Measurements from ENCODE around the gene CASQ1. TPM values are rescaled to one million over a fixed set of nuclear protein-coding genes. Genes with fewer than 3 reads are reported as not detected.

CASQ1 gene
- total RNA-seq, 1 donor, result not detected

DNA sequence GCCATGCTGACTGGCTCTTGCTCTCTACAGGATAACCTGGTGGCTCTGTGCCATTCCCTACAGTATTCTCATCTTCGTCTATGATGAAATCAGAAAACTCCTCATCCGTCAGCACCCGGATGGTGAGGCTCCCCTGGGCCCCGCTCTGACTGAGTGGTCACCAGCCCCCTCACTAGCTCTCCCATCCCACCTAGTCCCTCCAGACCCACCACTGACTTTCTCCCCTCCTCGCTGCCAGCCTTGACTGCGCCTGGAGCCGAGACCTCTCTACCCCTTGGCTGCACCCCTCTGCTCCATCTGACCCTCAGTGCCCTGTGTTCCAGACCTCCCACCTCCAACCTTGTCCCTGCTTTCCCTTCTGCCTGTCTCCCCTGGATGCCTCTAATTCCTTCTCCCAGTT, 4.1 kb upstream of the CASQ1 start:
- Histone ChIP-seq H3K27me3 (ENCODE audit: insufficient read depth, low read length) (no peaks in the 10 kb centered on the region), H3K4me1 (ENCODE audit: insufficient read depth, low read length) (no peaks in the 10 kb centered on the region)

DNA sequence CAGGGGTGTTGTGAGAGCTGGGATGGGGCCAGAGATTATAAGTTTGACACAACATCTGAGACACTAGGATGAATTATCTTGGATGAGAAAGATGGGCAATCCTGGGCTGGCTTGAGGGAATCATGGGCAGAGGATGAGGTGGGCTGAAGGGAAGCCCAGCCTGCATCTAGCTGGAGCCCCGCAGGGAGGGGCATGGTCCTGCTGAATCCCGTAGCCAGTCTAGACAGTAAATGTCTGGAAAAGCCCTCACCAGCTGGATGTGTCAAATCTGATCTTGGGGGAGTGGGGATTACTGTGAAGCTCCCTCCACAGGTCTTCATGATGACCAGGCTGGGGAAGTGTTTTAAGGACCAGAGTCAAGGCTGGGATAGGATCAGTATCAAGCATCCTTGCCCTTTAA, 3.6 kb upstream of the CASQ1 start:
- Histone ChIP-seq H3K4me1 (ENCODE audit: insufficient read depth, low read length) (no peaks in the 10 kb centered on the region), H3K4me3 (ENCODE audit: low read length) (no peak overlapping the region), H3K9me3 (ENCODE audit: low read depth, low read length) (no peaks in the 10 kb centered on the region), H3K27me3 (ENCODE audit: insufficient read depth, low read length) (no peaks in the 10 kb centered on the region)

More for the DNA sequence above, 4.1 kb upstream of the CASQ1 start:
- no peaks in the 10 kb centered on the region for H3K9me3 ChIP-seq (ENCODE audit: low read depth, low read length)
- no peak overlapping the region for H3K4me3 ChIP-seq (ENCODE audit: low read length)

DNA sequence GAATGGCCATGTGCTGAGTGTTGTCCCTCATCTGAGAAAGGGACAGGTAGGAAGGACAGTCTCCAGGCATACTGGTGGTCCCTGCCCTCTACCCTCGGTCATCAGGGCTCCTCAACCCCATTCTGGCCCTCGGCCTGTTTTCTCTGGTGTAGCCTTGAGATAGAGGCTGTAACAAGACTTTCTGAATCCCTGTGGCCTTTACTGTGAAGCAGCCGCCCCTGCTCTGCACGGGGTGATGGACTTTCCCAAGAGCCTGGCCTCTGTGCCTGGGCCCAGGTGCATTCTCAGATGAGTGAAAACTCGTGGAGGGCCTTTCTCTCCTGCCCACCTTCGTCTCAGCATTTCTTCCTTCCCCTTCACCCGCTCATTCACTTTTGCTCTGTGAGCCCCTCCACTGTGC, 3.0 kb upstream of the CASQ1 start:
- H3K27me3 ChIP-seq (ENCODE audit: insufficient read depth, low read length), result no peaks in the 10 kb centered on the region
- H3K4me3 ChIP-seq (ENCODE audit: low read length), result no peak overlapping the region
- no peaks in the 10 kb centered on the region for H3K4me1 ChIP-seq (ENCODE audit: insufficient read depth, low read length)
- H3K9me3 ChIP-seq (ENCODE audit: low read depth, low read length), result no peaks in the 10 kb centered on the region

DNA sequence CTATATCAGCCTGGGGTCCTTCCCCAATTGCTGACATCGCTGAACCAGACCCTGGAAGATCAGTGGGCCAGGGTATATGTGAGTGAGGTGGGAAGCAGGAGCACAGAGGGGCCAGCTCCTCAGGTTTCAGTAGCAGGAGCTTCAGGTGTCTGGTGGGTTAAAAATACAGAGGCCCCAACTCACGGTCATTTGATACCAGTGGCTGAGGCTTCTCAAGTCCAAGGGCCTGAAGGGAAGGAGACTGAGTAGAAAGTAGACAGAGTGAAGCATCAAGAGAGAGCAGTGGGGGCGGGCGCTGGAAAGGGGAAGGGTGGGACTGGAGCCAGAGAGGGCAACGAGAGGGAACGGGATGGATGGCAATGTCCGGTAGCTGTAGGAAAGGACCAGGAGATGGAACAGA, 2.0 kb upstream of the CASQ1 start:
- no peaks in the 10 kb centered on the region for H3K27me3 ChIP-seq (ENCODE audit: insufficient read depth, low read length)
- H3K9me3 ChIP-seq (ENCODE audit: low read depth, low read length), result no peaks in the 10 kb centered on the region
- peaks cover 2% of the 10 kb centered on the region for H3K4me1 ChIP-seq (ENCODE audit: insufficient read depth, low read length)
- no peak overlapping the region for H3K4me3 ChIP-seq (ENCODE audit: low read length)

DNA sequence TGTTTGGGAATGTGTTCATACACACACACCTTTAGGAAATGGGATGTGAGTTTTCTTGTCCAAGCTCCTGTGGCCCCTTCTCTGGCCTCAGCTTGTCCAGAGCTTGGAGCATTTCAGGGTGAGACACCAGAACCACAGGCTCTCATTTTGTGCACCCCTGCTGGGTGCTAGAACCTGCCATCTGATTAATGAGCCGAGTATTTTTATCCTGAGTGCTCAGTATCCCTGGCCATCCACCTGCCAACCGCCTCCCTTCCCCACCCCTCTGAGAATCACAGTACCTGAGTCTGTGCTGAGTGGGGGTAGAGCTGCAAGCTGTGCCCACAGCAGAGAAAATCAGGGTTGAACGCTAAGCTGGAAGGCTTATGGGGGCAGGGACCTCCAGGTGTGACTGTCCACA, 1.4 kb downstream of the CASQ1 start:
- Histone ChIP-seq H3K4me3 (ENCODE audit: low read length) (no peak overlapping the region), H3K9me3 (ENCODE audit: low read depth, low read length) (no peaks in the 10 kb centered on the region), H3K27me3 (ENCODE audit: insufficient read depth, low read length) (no peaks in the 10 kb centered on the region), H3K4me1 (ENCODE audit: insufficient read depth, low read length) (peaks cover 3% of the 10 kb centered on the region)

DNA sequence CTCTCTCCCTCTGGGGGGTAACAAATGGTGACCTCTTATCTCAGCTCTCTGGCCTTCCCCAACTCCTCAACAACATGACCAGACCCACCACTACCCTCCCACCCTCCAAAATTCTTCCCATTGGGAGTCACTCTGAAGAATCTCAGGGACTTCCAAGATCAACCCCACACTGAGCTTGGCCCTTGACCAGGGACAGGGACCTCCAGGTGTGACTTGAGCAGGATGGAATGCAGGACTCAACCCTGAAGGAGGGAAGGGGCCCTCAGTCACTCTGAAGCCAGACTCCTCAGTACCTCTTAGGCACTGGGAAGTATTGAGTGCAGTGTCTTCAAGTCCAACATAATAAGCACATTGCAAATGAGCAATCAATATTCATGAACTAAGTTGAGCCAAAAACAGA, 1.9 kb downstream of the CASQ1 start:
- H3K4me3 ChIP-seq (ENCODE audit: low read length), result no peak overlapping the region
- no peaks in the 10 kb centered on the region for H3K9me3 ChIP-seq (ENCODE audit: low read depth, low read length)
- no peaks in the 10 kb centered on the region for H3K27me3 ChIP-seq (ENCODE audit: insufficient read depth, low read length)
- peaks cover 3% of the 10 kb centered on the region for H3K4me1 ChIP-seq (ENCODE audit: insufficient read depth, low read length)

DNA sequence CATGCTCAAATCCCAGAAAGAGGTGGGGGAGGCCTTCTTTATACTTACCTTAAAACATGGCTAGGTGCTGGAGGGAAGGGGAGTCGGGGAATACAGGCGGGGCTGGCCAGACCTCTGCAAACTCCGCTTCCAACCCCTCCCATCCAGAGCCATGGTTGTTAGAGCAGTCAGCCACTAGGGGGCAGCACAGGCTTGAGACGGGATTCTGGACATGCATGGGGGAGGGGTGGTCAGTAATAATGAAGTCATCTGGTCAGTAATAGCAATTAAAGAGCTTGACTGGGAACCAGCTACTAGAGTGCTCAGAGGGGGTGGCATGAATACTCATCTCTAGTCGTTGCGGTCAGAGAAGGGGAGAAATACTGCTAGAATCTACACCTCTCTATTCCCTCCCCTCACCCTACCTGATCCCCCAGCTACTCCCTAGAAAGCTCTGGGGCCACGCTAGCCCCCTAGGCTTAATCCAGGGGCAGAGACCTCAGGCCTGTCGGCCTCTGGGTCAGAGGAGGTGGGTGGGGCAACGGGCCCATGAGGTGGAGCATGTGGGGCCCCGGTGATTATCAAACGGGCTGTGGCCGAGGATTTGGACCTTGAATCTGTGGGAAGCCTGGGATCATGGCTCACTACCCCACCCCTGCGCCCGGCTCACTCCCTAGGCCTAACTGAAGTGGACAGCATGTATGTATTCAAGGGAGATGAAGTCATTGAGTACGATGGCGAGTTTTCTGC, 2.9 kb downstream of the CASQ1 start:
- Histone ChIP-seq H3K27me3 (ENCODE audit: insufficient read depth, low read length) (no peaks in the 10 kb centered on the region), H3K4me3 (ENCODE audit: low read length) (no peak overlapping the region), H3K9me3 (ENCODE audit: low read depth, low read length) (no peaks in the 10 kb centered on the region), H3K4me1 (ENCODE audit: insufficient read depth, low read length) (peaks cover 3% of the 10 kb centered on the region)

DNA sequence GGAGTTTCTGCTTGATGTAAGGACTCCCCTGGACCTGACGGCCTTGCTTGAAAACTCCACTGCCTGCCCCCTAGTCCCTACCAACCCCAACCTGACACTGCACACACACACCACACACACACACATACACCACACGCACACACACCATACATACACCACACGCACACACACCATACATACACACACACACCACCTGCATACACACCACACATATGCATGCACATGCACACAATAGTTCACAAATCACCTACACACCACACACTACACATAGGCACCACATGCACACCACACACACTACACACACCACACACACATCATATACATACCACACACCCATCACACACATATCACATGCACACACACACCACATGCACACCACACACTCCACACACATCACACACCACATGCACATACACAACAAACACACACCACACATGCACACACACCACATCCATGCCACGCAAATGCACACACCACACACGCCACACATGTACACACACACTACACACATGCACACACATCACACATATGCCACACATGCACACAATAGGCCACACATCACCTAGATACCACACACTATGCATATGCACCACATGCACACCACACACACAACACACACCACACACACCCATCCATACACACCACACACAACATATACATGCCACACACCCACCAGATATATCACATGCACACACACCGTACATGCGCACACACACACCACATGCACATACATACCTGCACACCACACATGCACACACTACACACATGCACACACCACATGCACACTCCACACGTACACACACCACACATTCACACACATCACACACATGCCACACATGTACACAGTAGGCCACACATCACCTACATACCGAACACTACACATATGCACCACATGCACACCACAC, 3.7 kb downstream of the CASQ1 start:
- Histone ChIP-seq H3K9me3 (ENCODE audit: low read depth, low read length) (no peaks in the 10 kb centered on the region), H3K4me3 (ENCODE audit: low read length) (no peak overlapping the region)

DNA sequence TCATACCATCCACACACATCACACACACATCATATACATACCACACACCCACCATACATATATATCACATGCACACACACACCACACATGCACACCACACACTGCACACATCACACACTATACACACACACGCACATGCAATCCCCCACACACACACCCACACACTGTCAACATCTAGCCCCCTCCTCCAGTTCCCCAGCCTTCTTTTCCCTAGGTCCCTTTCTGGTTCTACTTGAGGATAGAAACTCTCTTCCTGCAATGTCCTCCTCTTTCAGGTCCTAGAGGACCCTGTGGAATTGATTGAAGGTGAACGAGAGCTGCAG, 4.3 kb downstream of the CASQ1 start:
- Histone ChIP-seq H3K9me3 (ENCODE audit: low read depth, low read length) (no peaks in the 10 kb centered on the region), H3K27me3 (ENCODE audit: insufficient read depth, low read length) (no peaks in the 10 kb centered on the region), H3K4me3 (ENCODE audit: low read length) (no peak overlapping the region), H3K4me1 (ENCODE audit: insufficient read depth, low read length) (peaks cover 3% of the 10 kb centered on the region)

More for the DNA sequence above, 3.7 kb downstream of the CASQ1 start:
- H3K27me3 ChIP-seq (ENCODE audit: insufficient read depth, low read length), result no peaks in the 10 kb centered on the region
- H3K4me1 ChIP-seq (ENCODE audit: insufficient read depth, low read length), result peaks cover 3% of the 10 kb centered on the region

DNA sequence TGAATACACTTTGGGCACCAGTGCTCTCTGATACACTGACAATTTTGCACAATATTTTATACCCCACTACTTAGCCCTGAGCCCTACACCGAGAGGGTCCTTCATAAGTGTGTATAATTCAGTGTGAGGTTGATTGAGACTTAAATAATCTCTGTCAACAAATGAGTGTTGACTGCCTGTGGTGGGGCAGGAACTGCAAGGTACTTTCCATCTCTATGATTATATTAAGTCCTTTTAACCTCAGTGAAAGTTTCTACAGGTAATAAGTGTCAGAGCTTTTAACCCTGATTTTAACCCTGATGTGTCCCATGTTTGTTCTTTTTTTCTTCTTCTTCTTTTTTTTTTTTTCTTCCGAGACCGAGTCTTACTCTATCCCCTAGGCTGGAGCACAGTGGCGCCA, 5.8 kb downstream of the CASQ1 start:
- Histone ChIP-seq H3K4me3 (ENCODE audit: low read length) (no peak overlapping the region), H3K9me3 (ENCODE audit: low read depth, low read length) (no peaks in the 10 kb centered on the region)

DNA sequence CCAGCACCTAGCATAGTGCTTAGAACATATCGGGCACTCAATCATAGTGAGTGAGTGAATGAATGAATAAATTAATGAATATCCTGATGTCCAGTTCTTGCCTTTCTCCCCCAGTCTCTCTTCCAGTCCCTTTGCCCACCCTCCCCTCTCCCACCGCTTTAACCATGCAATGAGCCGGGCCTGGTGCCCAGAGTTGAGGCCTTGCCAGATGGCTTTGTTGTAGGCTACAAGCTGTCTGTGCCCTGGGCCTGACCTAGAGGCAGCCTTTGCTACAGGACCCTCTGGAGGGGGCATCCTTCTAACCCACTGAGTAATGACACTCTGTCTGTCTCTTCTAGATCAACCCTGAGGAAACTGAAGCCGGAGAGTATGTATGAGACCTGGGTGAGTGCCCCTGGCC, 6.9 kb downstream of the CASQ1 start:
- peaks cover 3% of the 10 kb centered on the region for H3K4me1 ChIP-seq (ENCODE audit: insufficient read depth, low read length)
- H3K9me3 ChIP-seq (ENCODE audit: low read depth, low read length), result no peaks in the 10 kb centered on the region
- no peaks in the 10 kb centered on the region for H3K27me3 ChIP-seq (ENCODE audit: insufficient read depth, low read length)
- no peak overlapping the region for H3K4me3 ChIP-seq (ENCODE audit: low read length)

More for the DNA sequence above, 5.8 kb downstream of the CASQ1 start:
- Histone ChIP-seq H3K27me3 (ENCODE audit: insufficient read depth, low read length) (no peaks in the 10 kb centered on the region), H3K4me1 (ENCODE audit: insufficient read depth, low read length) (peaks cover 3% of the 10 kb centered on the region)

DNA sequence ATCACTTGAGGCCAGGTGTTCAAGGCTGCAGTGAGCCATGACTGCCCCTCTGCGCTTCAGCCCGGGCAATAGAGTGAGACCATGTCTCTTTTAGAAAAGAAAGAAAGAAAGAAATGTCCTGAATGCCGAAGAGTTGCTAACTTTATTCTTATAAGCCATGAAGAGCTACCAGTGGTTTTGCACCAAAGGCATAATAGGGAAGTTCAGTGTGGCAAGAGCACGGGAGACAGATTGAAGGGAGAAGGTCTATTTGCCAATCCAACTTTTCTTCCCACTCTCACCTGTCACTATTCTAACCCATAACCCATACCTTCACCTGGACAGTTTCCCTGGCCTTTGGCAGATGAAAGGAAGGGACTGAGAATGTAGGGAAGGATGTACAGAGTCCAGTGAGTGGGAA, 10.4 kb downstream of the CASQ1 start:
- peaks cover 19% of the 10 kb centered on the region for H3K4me1 ChIP-seq (ENCODE audit: insufficient read depth, low read length)
- H3K9me3 ChIP-seq (ENCODE audit: low read depth, low read length), result no peaks in the 10 kb centered on the region
- H3K27me3 ChIP-seq (ENCODE audit: insufficient read depth, low read length), result no peaks in the 10 kb centered on the region
- no peak overlapping the region for H3K4me3 ChIP-seq (ENCODE audit: low read length)

DNA sequence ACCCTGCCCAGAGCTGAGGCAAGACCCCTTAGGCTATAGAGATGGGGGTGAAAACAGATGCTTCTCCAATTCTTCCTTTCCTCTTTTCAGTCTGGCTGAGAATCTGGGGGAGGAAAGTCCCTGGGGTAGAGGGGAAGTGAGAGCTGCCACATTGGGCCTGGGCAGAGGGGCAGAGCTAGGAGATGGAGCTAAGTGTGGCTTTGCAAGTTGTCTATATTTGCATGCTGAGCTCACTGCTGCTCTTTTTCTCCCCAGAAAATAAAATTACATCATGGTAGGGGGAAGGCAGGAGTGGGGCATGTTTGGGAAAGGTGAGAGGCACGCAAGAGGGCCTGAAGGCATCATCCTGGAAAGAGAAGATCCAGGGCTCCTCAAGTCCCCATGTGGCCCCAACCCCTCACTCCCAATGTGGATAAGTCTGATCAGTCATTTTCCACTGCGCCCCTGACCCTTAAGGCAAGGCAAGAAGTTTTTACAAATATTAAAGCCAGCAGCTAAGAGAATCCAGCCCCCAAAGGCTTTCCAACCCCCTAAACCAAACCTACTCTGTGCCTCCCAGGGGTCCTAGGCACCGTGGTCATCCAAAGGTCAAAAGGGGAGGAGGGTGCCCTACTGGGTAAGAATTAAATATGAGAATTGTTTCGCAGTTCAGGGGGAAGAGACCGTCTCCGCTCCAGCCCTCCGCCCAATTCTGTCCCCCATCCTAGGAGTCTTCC, 14.3 kb downstream of the CASQ1 start:
- Histone ChIP-seq H3K27me3 (ENCODE audit: insufficient read depth, low read length) (no peaks in the 10 kb centered on the region), H3K4me1 (ENCODE audit: insufficient read depth, low read length) (peaks cover 32% of the 10 kb centered on the region), H3K9me3 (ENCODE audit: low read depth, low read length) (no peaks in the 10 kb centered on the region), H3K4me3 (ENCODE audit: low read length) (peak overlapping the region; percentile 29)

DNA sequence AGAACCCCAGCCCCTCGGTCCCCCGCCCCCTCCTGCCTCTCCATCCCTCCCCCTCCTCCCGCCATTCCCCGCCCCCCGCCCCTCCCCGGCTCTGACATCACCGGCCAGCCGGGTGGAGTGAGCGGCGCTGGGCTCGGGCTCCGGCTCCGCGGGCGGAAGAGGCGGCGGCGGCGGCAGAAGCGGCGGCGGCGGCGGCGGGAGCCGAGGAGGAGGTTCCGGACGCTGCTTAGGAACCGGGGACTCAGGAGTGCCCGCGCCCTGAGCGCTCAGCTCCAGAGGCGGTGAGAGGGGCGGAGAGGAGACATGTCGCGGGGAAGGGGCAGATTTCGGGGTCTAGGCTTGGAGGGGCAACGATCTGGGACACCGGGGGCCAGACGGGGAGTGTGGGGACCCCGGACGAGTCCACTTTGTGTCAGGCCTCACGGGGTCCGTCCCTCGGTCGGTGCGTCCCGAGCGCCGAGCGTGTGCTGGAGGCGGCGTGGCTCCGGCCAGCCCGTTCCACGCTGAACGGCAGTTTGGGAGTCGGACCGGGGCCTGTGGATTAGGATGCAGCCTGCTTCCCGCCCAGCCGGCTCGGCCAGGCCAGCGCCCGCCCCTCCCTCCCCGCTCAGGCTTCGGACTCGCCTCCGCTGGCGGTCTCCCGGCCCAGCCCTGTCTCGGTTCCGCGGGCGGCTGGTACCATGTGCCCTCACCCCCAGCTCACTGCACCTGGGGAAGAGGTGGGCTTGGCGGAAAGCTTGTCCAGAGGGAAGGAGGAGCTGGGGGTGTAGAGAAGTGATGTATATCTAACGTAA, 15.1 kb downstream of the CASQ1 start, which contains the start of gene PEA15:
Gene PEA15 (plus strand): TSS at position 143 of the 794 bp plus-strand sequence. CDS start 6,161 bp downstream, outside the sequence.
- Histone ChIP-seq H3K4me3 (ENCODE audit: low read length) (peak within 1 kb of the TSS; percentile 79), H3K27me3 (ENCODE audit: insufficient read depth, low read length) (no peaks in the 10 kb centered on the region), H3K4me1 (ENCODE audit: insufficient read depth, low read length) (peaks cover 32% of the 10 kb centered on the region), H3K9me3 (ENCODE audit: low read depth, low read length) (no peaks in the 10 kb centered on the region)

All from mononuclear cell (primary cell).